NCI-H460 (cell line): Measurements from ENCODE around the gene PRKAR1B. TPM values are rescaled to one million over a fixed set of nuclear protein-coding genes. Genes with fewer than 3 reads are reported as not detected.
"Not testable (repeated sequence)": the region's sequence is repeated elsewhere in the genome, so short reads cannot be mapped to it uniquely, and the experiment has no call there.

Source experiments
- DNase-seq: peaks from one replicate; pipeline ENCODE4 v3.0.0-alpha.2; 2016; ENCODE audit warnings: low read depth; ENCODE audit errors: extremely low read depth
- total RNA-seq: library from RNA; depleted of rRNA; stranded (reverse); fragments of >200 nt; shearing (Covaris generic); gene quantifications from 2 replicates; pipeline ENCODE4 v1.2.3, GENCODE V29; 2014

Gene PRKAR1B
- total RNA-seq, 1 experiment from 2014 or later = 7.4 TPM

DNA sequence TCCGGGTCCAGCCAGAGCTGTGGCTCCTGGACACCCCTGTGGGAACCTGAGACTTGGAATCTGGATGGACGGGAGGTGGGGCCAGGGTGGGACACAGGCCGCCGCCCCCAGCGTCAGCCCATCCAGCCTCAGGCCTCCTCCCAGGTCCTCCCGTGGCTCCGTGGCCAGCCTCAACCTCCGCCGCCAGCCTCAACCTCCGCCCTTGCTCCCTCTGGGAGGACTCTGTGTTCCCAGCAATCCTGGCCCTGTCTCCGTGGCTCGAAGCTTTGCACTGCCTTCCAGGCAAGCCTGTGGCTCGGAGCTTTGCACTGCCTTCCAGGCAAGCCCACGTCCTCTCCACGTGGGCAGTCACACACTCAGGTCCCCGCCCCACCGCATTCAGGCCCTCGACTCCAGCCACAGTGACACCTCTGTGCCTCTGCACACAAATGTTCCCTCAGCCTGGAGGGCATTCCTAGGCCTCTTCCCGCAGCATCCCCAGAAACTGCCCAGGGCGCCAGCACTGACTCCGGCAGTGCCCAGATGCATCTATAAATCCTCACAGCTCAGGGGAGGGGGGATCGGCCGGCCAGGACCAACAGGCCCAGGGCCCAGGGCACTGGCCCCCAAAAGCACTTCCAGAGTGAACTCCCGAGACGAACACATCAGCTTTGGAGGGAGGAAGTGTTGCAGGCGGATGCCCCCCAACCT lies 162.8 kb downstream of the PRKAR1B start:
- no peak for DNase-seq

DNA sequence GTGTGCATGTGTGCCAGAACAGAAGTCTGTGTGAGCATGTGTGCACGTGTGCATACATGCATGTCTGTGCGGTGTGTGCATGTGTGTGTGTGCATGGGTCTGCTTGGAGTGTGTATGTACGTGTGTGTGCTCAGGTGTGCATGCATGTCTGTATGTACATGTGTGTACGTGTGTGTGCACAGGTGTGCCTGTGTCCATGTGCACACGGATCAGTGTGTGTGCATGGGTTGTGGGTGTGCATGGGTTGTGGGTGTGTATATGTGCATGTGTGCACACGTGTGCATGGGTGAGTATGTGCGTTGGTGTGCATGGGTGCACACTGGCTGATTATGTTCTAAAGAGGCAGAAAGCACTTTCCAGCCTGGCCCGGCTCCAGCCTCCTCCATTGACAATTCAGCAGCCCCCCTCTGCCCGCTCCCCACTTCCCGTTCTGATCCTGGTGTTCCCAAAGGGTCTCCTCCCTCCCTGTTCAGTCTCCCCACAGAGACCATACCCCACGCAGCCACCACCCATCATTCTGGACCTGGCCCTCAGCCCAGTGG lies 163.4 kb downstream of the PRKAR1B start:
- no peak for DNase-seq

DNA sequence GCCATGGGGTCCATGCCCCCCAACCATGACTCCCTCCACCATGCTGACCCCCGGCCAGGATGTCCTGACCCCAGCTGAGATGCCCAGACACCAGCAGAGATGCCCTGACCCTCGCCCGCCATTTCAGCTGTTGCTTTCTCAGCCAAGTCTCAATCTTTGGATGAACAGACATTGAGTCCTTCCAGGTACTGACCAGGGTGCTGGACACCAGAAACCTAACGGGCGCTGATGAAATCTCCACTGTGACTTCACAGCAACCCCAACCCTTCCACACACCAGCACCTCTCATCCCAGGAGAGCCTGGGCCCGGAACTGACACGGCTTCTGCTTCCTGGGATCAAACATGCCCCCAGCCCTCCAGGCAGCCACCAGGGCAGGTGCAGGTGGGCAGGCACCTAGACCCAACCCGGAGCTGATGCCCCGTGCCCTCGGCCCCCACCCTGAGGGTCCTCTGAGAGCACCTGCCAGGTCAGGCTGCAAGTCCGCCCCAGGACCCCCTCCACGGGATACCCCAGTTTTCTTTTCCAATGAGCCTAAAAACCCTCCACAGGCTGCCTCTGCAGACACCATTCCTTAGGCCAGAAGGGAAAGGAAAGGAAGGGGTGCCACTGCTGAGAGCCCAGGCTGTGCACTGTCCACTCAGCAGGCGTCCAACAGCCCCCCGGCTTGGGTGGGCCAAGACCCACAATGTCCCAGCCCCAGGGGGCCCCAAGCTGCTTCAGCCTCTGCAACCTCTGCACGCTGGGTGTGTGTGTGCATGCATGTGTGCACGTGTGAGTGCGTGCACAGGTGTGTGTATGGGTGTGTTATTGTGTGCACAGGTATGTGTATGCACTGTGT lies 164.1 kb downstream of the PRKAR1B start:
- DNase-seq = no peak

DNA sequence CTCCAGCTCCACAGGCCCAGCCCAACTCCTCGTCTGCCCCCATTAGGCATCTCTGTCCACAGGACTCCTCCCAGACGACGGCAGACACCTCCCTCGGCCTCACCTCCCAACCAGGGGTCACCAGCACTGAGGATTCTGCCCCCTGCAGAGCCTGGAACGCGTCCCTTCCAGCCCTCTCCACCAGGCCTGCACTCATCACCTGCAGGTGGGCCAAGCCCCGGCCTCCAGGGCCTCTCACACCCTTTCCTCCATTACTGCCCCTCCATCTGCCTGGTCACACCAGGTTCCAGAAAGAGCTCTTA lies 164.8 kb downstream of the PRKAR1B start:
- DNase-seq = no peak

DNA sequence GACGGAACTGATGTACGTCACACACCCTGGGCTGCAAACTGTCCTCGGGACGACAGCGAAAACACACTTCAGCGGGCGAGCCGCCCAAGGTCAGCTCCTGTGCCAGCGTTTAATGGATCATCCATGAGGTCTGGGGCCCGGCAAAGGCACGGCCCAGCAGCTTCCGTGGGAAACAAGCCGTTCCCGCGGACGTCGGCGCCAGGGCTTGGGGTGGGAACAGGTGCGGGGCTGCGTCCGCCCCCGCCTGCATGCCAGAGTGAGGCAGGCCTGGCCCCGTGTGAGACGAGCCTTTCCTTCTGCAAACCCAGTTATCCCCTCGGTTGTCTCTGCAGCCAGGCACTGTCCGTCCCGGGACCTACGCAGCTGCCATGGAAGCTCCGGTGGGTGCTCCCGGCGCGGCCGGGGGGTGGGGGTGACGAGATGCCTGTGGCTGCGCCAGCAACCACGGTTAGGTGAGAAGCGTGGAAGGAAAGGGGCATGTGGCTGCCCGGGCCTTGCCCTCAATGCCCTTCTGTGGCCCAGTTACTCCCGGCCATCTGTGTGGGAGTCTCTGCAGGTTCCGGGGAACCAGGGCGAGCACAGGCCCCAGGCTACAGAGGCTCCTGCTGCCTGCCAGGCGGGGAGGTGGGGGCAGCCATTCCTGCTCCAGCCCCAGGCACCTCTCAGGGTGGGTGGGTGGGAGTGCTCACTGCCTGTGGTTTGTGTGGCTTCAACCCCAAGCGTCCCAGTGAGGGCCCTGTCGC lies 165.3 kb downstream of the PRKAR1B start:
- DNase-seq = no peak

DNA sequence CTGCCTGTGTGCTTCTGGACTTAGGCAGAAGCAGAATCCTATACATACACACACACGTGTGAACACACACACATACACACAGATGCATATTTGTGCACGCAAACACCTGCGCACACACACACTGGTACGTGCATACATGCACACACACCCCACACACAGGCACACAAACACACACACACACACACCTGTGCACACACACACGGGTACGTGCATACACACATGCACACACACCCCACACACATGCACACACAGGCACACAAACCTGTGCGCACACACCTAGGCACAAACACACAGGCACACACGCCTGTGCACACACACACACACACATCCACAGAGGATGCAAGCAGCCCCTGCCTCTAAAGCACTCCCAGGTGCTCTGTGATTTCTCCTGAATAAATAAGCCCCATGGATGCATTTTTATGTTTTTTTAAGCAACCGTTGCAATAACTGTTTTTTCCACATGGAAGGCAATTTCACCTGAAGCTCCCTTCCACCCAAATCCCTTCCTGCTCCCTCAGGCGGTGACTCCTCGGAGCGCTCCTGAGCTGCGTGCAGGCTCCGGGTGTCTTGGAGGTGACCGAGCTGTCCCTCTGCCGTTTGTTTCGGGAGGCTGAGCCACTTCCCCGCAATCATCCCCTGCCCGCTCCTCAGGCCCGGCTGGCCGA lies 166.0 kb downstream of the PRKAR1B start:
- DNase-seq = no peak

DNA sequence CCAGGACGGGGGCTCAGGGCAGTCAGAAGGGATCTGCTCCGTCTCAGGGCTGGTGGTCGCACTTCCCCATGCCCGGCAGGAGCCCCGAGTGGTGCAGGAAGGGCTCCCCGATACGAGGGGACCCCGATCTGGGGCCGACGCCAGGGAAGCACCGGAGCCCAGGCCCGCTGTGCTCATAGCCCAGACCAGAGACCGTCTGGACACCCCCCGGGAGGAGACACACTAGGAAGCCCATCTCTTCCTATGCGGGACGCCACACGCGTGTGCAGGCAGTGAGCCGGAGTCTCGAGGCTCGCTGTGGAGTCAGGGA lies 167.7 kb downstream of the PRKAR1B start:
- DNase-seq = no peak

DNA sequence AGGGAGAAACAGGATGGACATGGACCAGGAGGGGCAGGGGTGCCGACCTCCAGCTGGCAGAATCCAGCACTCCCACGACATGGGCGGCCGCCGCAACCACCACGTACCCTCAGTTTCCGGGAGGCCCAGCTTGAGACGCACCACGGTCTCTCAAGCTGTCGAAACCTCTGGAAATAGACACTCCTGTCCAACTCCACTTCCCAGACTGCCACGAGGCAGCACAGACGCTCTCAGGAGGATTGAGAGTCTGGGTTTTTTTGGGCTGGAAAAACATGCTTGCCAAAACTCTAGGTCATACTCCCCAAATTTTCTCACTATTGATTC lies 169.6 kb downstream of the PRKAR1B start:
- DNase-seq = no peak

DNA sequence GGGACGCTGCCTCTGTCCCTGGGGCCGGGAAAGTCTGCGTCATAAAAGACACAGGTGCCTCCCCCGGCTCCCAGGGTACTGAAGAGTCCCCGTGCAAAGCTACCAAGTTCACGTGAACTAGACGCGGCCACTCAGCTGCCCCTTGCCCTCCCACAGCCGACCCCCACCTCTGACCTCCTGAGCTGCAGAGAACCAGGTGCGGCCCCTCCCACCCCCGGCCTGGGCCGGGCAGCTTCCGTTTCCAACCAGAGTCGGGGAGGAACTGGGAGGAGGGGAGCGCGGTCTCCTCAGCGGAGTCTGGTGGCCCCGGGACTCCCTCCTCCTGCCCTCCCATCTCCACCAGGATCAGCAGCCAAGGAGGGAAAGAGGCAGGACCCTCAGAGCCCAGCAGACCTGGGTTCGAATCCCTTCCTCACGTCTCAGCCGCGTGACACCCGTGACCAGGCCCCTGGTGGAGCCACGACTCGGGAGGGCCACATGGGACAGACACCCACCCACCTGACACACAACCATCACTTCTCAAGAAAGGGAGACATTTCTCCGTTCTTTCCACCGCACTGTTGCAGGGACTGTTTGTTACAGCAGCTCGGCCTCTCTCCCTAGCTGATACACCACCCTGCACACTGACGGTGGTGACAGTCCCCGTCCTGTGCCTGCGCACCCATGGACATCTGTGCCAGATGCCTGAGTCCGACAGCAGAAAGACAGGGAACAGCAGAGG lies 170.1 kb downstream of the PRKAR1B start:
- no peak for DNase-seq

DNA sequence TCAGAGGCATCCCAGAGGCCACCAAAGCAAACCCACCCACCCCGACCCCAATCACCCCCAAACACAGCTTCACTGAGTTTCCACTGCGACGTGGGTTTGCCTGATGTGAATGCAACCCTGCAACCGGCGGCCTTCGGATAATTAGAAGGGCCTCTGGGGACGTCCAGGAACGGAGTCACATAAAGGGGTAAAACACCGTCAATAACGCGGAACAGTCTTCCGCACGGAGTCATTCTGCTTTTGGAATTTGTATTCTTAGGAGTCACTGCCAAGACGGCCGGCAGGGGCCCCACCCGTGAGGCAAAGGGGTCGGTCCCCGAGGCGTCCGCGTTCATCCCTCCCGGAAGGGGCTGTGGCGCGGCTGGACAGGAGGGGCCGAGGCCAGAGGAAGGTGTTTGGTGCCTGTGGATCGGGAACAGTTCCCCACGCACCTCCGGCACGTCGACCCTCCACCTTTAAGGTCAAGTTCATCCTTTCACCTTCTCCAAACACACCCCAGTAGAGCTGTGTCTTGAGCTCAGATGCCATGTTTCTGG lies 170.7 kb downstream of the PRKAR1B start:
- DNase-seq = no peak

DNA sequence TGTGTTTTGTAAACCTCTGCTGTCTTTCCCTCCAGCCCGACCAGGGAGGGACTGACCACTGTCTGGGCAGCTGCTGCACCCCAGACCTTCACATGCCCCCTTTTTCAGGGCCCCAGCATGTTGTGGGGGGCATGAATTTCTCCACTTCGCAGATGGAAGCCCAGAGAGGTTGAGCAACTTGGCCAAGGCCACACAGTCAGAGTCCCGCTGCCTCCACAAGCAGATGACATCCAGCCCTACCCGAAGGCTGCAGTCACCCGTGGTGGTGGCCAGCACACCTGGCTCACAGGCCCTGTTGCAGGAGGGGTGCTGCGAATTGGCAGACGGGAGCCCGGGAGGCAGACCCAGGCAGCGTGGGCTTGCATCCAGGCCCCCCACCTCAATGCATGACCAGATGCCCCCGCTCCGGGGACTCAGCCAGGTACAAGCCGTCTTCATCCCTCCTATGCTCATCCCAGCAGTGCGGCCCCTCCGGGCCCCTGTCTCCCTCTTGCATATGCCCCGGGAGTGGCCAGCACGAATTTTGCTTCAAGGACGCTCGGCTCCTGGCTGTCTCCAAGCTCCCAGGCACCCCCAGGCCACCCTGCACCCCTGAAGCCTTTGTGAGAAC lies 171.4 kb downstream of the PRKAR1B start:
- no peak for DNase-seq

DNA sequence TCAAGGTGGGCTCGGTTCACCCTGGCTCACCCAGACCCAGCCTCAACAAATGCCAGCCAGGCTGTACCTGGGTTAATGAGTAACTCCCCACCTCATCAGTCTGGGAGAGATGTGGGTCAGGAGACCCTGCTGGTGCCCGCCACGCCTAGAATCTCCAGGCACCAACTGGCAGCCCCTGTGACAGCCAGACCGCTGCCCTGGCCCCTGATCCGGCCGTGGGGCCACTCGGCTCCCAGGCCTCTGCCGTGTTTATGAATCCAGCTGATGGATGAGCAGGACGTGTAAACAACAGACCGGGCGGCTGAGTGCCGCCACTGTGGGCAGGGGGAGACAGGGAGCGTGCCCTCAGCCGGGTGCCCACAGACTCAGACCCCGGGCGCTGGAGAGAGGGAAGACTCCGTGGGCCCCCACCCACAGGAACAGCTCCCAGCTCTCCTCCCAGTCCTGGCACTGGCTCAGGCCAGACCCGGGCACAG lies 173.4 kb downstream of the PRKAR1B start:
- DNase-seq = no peak

DNA sequence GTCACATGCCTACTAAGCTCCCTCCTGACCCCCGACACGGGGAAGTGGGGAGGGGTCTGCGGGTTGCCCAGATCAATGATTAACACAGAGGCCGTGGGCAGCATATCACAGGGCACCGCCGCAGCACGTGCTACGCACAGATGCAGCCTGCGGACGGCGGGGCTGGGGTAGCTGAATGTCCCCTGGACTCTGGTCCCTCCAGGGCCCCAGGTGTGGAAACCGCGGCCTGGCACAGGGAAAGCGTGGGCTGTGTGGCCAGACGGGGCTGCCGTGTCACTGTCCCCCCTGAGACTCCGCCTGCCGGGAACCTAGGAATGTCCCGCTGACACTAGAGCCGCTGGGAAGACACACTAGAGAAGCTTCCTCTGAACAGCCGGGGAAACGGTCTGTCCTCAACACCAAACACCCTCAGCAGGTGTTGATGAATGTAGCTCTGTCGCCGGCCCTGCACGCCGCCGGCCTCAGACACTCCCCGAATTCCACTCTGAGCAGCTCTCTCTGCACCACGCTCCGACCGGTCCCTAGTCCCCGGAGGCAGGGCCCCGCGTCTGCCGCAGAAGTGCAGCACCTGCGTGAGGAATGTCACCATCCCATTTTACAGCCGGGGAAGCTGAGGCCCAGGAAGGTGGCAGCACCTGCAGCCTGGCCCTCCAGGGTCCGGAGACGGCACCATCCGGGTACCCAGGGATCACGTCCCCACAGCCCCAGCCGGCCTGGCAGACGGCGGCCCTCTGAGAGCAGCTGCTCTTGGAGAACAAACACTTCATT lies 174.0 kb downstream of the PRKAR1B start:
- no peak for DNase-seq

DNA sequence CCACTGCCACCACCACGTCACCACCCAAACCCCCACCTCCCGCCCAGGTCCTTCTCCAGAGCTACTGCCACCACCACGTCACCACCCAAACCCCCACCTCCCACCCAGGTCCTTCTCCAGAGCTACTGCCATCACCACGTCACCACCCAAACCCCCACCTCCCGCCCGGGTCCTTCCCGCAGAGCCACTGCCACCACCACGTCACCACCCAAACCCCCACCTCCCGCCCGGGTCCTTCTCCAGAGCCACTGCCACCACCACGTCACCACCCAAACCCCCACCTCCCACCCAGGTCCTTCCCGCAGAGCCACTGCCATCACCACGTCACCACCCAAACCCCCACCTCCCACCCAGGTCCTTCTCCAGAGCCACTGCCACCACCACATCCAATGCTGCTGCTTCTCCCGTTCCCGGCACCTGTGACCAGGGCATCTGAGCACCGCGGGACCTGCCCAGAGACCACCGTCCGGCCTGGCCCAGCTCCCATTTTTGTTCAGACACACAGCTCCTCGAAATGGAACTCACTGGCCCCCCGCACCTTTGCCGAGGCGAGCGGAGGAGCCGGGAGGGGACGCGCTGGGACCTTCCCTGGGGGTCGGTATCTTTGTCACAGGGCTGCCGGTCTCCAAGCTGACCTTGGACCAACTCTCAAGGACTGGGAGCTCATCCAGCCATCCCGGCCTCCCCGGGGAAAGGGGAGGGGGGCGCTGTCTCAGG lies 174.8 kb downstream of the PRKAR1B start:
- DNase-seq = not testable (repeated sequence)

DNA sequence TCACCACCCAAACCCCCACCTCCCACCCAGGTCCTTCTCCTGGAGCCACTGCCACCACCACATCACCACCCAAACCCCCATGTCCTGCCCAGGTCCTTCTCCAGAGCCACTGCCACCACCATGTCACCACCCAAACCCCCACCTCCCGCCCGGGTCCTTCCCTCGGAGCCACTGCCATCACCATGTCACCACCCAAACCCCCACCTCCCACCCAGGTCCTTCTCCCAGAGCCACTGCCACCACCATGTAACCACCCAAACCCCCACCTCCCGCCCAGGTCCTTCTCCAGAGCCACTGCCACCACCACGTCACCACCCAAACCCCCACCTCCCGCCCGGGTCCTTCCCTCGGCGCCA lies 175.5 kb downstream of the PRKAR1B start:
- not testable (repeated sequence) for DNase-seq

DNA sequence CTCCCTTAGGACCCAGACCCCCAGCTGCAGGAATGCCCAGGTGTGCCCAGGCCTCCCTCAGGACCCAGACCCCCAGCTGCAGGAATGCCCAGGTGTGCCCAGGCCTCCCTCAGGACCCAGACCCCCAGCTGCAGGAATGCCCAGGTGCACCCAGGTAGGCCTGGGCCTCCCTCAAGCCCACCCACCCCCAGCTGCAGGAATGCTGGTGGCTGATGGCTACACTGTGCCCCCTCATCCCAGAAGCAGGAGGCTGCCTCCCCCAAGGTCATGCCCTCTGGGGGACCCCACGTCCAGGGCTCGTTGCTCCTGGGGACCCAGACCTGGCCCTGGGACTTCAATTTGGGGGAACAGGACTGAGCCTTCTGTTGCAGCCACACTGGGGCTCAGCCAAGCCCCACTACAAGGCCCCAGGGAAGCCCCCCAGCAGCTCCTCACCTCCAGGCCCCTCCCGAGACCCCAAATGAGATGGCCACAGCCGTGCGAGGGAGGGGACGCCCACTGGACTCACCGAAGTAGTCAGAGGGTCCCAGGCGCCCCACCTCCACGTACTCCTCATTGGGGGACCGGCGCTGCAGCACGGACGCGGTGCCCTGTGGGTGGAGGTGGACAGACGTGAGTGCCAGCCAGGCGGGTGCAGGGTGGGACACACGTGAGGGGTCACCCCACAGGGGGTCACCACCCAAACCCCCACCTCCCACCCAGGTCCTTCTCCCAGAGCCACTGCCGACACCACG lies 176.0 kb downstream of the PRKAR1B start:
- DNase-seq = no peak

DNA sequence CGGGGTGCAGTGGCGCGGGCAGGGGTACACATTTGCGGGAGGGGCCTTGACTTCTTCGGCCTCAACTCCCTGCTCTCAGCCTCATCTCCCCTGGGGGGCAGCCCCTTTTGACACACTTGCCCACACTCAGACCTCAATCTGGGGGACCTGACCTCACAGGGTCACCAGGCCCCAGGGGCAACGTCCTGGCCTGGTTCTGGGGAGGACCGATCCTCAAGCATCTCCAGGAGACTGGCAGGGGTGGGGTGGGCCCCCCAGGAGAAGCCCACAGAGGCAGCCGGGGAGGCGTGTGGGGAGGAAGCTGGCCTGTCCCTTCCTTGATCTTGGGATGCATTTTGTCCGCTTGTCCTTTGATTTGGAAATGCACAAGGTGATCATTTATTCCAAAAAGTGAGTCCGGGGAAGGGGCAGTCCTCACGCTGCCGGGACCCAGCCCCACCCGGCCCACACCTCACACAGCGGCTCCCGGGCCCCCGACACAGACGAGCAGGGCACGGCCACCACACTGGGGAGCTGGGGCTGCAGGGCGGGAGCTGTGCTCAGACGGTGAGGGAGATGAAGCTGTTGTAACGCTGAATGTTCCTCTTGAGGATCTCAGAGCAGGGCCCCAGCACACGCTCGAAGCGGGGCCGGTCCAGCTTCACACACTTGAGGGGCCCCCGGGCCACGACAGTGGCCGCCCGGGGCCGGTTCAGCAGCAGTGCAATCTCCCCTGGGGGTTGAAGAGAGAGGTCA lies 177.0 kb downstream of the PRKAR1B start:
- no peak for DNase-seq
